ENCODE results near the gene MUC12. TPM values are rescaled to one million over a fixed set of nuclear protein-coding genes. Genes with fewer than 3 reads are reported as not detected.
A peak's percentile ranks its signal among the peaks of the same experiment; 100 is the strongest.

MUC12 gene
- total and polyA plus RNA-seq, 9 of the 15 experiments (the other 6 are each of a cell fraction or from before 2014, with no cell fraction given) = 0.23 to 1.2 (median 0.79) TPM; not detected in 1

GRCh38 chr7:100983451-100984187 lies 14.3 kb downstream of the MUC12 start:
- ATAC-seq (no peak), FAIRE-seq (no peak), DNase-seq (ENCODE audit: extremely low read depth in 1 of 4, low spot score in 3 of 4) (no peak)
- in situ Hi-C loops (cut with MboI) (no loop called here), intact Hi-C loops (cut with micrococcal nuclease) (no loop called here)
- no peak overlapping the region for H3K9ac ChIP-seq (ENCODE audit: insufficient read depth in 1 of 2, low read depth in 2 of 2, low read length in 2 of 2)
- no peaks in the 10 kb centered on the region for H3K9me1 ChIP-seq (ENCODE audit: control insufficient read depth, insufficient read depth, low read length)
- ChIA-PET CTCF (ENCODE audit: low intra/inter-chr PET ratio) (no interaction called here), POLR2A (interaction anchor here (0.6 kb wide), 1 partner anchor 32 kb away, joined by 3 read pairs; no protein-coding TSS in a partner anchor)
- peaks cover 0 to 2% of the 10 kb centered on the region in 2 experiments; a peak in 1 of 5 replicates for H3K4me1 ChIP-seq (replicated peaks in 1 of 2; ENCODE audit: control insufficient read depth in 2 of 2, insufficient read depth in 2 of 2, low read length in 2 of 2)
- no peaks in the 10 kb centered on the region for H3K79me2 ChIP-seq (ENCODE audit: control insufficient read depth, insufficient read depth, low read length)
- no peaks in the 10 kb centered on the region for H3K9me3 ChIP-seq (replicated peaks; ENCODE audit: control insufficient read depth, insufficient read depth, low read depth, low read length)
- no peak overlapping the region for H2AFZ ChIP-seq (ENCODE audit: low read depth, low read length)
- no peaks in the 10 kb centered on the region for H3K36me3 ChIP-seq (ENCODE audit: control insufficient read depth, insufficient read depth, low read length)
- H3K27me3 ChIP-seq (ENCODE audit: control insufficient read depth in 2 of 2, insufficient read depth in 2 of 2, low read length in 2 of 2) = peaks cover 13 to 38% of the 10 kb centered on the region in 2 experiments
- 6% methylated on average over 8 of the region's 8 CpGs for WGBS (ENCODE audit: insufficient coverage, low coverage, missing lambda C conversion rate)
- no peak overlapping the region for H3K27ac ChIP-seq (ENCODE audit: extremely low read depth, low read depth, low read length)
- no peaks in the 10 kb centered on the region for H4K20me1 ChIP-seq (replicated peaks; ENCODE audit: control insufficient read depth, insufficient read depth, low read length)
- TF ChIP-seq RBM25 (IDR thresholded peaks at IDR 0.05; ENCODE audit: low read depth, low read length, severe bottlenecking) (peak; percentile 46), ZFP36 (IDR thresholded peaks at IDR 0.05; ENCODE audit: low read depth, low read length, partially characterized antibody) (peak; percentile 85), HNRNPK (IDR thresholded peaks at IDR 0.05; ENCODE audit: low read depth, low read length, poor library complexity, severe bottlenecking) (no peak)
- H3K4me2 ChIP-seq (ENCODE audit: insufficient read depth, low read length) = no peak overlapping the region
- BruUV-seq (replicated peaks) = no TSS peak
- H3K4me3 ChIP-seq = no peak overlapping the region

Data from K562 (cell line).